A549 (cell line): ENCODE data around the gene ZNF536.

Experiments used
- BHLHE40 ChIP-seq: IDR thresholded peaks from 2 replicates; pipeline ENCODE4 v1.6.1; 2012; ENCODE audit warnings: low read depth, low read length, inconsistent platforms
- CBX2 ChIP-seq: fragments of 200-600 bp; sonication (generic); IDR thresholded peaks from 2 replicates; pipeline ENCODE4 v1.6.1; 2016; ENCODE audit warnings: low read depth, mild to moderate bottlenecking, borderline replicate concordance
- CEBPB ChIP-seq, 2 experiments: fragments of >200 bp in 1 of 2; sonication (Bioruptor Twin) in 1 of 2; formaldehyde crosslinking in 1 of 2; IDR thresholded peaks; 2 replicates each; pipeline ENCODE4 v1.6.1; 2012 to 2016
- EP300 ChIP-seq, 2 experiments: fragments of >200 bp; sonication (Bioruptor Twin); formaldehyde crosslinking; IDR thresholded peaks; 2 replicates in 1 of 2; 3 replicates in 1 of 2; pipeline ENCODE4 v1.6.1; 2016 to 2017
- POLR2A ChIP-seq: IDR thresholded peaks from 2 replicates; pipeline ENCODE4 v1.6.1; 2012; ENCODE audit warnings: mild to moderate bottlenecking, low read length
- RAD21 ChIP-seq, 2 experiments: fragments of >200 bp in 1 of 2; sonication (Bioruptor Twin) in 1 of 2; formaldehyde crosslinking in 1 of 2; IDR thresholded peaks in 1 of 2; conservative IDR thresholded peaks in 1 of 2; 2 replicates in 1 of 2; 3 replicates in 1 of 2; pipeline ENCODE4 v1.6.1; 2012 to 2018; ENCODE audit warnings: inconsistent platforms in 1 of 2
- TF ChIP-seq, protein P1 (sequence below): fragments of >200 bp; sonication (Bioruptor Twin); formaldehyde crosslinking; IDR thresholded peaks from 3 replicates; pipeline ENCODE4 v1.5.1; 2016
- TF ChIP-seq, protein P2 (sequence below): IDR thresholded peaks from 2 replicates; pipeline ENCODE4 v1.6.1; 2012; ENCODE audit warnings: low read depth, borderline replicate concordance

DNA sequence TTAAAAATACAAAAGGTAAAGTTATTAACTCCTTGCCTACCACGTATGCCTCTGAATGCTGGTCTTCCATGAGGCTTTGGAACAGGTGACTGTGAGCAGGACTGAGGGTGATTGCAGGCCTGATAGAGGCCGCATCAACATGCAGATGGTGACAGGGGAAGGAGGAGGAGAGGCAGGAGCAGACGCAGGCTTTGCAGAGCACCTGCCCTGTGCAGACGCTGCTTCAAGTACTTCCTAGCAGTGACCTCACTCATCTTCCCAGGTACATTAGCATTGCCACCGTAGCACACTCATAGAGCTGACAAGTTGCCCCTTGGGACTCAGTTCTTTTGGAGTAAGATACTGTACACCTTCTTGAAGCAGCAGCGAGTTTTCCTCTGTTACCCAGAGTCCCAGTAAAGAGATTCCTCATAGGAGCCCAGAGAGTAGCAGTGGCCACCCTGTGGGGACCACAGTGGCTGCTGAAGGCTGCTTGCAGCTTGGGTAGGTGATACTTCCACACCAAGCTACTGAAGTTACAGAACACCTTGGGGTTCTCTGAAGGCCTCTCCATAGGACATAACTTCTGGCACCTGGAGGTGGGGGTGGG is 56.0 kb downstream of the ZNF536 start:
- TF ChIP-seq, protein P1, sequence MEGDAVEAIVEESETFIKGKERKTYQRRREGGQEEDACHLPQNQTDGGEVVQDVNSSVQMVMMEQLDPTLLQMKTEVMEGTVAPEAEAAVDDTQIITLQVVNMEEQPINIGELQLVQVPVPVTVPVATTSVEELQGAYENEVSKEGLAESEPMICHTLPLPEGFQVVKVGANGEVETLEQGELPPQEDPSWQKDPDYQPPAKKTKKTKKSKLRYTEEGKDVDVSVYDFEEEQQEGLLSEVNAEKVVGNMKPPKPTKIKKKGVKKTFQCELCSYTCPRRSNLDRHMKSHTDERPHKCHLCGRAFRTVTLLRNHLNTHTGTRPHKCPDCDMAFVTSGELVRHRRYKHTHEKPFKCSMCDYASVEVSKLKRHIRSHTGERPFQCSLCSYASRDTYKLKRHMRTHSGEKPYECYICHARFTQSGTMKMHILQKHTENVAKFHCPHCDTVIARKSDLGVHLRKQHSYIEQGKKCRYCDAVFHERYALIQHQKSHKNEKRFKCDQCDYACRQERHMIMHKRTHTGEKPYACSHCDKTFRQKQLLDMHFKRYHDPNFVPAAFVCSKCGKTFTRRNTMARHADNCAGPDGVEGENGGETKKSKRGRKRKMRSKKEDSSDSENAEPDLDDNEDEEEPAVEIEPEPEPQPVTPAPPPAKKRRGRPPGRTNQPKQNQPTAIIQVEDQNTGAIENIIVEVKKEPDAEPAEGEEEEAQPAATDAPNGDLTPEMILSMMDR = no peak
- TF ChIP-seq, protein P2, sequence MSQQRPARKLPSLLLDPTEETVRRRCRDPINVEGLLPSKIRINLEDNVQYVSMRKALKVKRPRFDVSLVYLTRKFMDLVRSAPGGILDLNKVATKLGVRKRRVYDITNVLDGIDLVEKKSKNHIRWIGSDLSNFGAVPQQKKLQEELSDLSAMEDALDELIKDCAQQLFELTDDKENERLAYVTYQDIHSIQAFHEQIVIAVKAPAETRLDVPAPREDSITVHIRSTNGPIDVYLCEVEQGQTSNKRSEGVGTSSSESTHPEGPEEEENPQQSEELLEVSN = no peak
- TF ChIP-seq EP300 (IDR thresholded peaks at IDR 0.05) = no peak
- no peak for TF ChIP-seq POLR2A
- TF ChIP-seq RAD21 (conservative IDR thresholded peaks at IDR 0.05 in 1 of 2, IDR thresholded peaks at IDR 0.05 in 1 of 2) = no peak
- no peak for TF ChIP-seq CBX2
- TF ChIP-seq BHLHE40 = no peak
- no peak for TF ChIP-seq CEBPB (IDR thresholded peaks at IDR 0.05)
